Fibroblast of peridontal ligament (primary cell): ENCODE data around the gene RCAN2.
A peak's percentile ranks its signal among the peaks of the same experiment; 100 is the strongest.
"Not testable (repeated sequence)": the region's sequence is repeated elsewhere in the genome, so short reads cannot be mapped to it uniquely, and the experiment has no call there.

Experiments
- DNase-seq: peaks from one replicate; pipeline ENCODE4 v3.0.0-alpha.2; 2010; ENCODE audit errors: extremely low read depth

Gene RCAN2

GRCh38 chr6:46390153-46390876, 100.9 kb downstream of the RCAN2 start:
- no peak for DNase-seq

DNA sequence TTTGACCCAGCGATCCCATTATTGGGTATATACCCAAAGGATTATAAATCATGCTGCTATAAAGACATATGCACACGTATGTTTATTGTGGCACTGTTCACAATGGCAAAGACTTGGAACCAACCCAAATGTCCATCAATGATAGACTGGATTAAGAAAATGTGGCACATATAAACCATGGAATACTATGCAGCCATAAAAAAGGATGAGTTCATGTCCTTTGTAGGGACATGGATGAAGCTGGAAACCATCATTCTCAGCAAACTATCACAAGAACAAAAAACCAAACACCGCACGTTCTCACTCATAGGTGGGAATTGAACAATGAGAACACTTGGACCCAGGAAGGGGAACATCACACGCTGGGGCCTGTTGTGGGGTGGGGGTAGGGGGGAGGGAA, 103.5 kb downstream of the RCAN2 start:
- DNase-seq: not testable (repeated sequence)

- DNase-seq: no peak
Measured at GRCh38 chr6:46381579-46381978, 109.7 kb downstream of the RCAN2 start.

- no peak for DNase-seq
Measured at GRCh38 chr6:46381057-46381456, 110.2 kb downstream of the RCAN2 start.

GRCh38 chr6:46380152-46380807, 111.0 kb downstream of the RCAN2 start:
- no peak for DNase-seq

- DNase-seq: no peak
Measured at GRCh38 chr6:46378882-46379416, 112.3 kb downstream of the RCAN2 start.

GRCh38 chr6:46378161-46378881, 112.9 kb downstream of the RCAN2 start:
- no peak for DNase-seq

DNA sequence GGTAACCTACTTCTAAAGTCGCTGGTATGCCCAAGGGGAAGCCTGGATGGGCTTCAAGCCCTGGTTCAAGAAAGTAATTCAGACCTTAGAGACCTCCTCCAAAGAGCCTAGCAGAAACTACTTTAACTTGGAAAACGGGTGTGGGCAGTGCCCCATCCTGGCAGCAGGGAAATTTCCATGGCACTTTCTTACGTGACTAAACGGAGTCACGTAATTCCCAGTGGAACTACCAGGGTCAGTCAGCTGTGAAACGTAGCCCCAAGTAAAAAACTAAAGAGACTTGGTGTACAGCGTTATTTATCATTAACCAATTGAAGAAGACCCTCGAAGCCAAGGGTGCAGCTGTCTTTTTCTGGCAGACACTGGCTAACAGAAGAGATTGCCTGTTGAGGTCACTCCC, 114.0 kb downstream of the RCAN2 start:
- no peak for DNase-seq

DNA sequence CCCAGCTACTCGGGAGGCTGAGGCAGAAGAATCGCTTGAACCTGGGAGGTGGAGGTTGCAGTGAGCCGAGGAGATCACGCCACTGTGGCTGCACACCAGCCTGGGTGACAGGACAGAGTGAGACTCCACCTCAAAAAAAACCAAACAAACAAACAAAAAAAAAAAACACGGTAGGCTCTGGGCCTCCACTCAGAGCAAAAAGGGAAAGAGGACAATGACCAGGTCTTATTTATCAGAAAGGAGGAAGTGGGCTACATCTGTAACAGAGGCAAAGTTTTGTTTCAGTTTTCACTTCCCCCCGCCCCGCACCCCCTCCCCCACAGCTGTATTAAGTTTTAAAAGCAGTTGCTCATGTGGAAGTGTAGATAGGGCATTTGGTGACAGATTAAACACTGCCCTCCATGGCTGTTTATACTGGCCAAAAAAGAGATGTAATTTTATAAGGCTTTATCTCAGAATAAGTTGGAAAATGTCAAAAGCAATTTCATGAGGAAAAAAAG, 114.6 kb downstream of the RCAN2 start:
- DNase-seq: no peak

- DNase-seq: no peak
Measured at GRCh38 chr6:46370622-46371021, 120.6 kb downstream of the RCAN2 start.

DNA sequence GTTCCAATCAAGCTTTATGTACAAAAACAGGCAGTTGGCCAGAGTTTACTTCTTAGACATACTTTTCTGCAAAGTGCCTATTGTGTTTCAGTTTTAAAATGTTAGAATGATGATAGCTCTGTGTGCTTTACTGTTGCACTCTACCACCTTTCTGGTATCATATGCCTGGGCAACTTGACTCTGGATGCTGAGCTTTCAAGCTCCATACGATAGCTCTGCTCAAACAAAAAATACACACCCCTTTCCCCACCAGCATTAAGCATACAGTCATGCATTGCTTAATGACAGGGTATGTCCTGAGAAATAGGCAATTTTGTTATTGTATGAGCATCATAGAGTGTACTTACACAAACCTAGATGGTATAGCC, 123.1 kb downstream of the RCAN2 start:
- no peak for DNase-seq

- no peak for DNase-seq
Measured at GRCh38 chr6:46367354-46368168, 123.7 kb downstream of the RCAN2 start.

DNA sequence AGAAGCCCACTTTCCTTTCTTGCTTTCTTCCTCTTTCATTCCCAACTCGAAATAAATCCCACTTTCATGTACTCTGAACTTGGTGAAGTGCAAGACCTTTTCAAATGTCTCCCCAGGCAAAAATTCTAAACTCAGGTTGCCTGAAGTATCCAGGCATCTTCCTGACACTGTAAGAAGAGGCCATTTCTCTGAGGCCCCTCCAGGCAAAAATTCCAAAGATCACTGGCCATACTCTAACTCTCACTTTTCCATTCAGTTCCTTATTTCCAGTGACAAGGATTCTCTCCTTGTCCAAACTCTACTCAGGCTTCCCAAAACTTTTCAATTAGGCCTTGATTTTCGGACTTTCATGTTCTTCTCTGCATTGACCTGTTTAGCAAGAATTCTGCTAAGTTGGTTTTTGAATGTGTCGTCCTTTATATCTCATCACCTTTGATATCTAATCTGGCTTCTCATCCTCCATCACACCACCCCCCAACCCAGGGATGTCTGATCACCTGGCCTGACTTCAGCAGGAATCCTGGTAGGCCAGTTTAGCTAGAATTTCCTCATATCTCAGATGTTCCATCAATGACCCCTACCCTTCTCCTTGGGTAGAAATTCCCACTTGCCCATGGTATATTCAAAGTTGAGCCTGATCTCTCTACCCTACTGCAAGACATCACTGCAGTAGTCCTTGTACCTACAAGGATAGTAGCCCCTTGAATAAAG, 124.9 kb downstream of the RCAN2 start:
- no peak for DNase-seq

- DNase-seq: peak; percentile 13
Measured at GRCh38 chr6:46357591-46357990, 133.7 kb downstream of the RCAN2 start.

DNA sequence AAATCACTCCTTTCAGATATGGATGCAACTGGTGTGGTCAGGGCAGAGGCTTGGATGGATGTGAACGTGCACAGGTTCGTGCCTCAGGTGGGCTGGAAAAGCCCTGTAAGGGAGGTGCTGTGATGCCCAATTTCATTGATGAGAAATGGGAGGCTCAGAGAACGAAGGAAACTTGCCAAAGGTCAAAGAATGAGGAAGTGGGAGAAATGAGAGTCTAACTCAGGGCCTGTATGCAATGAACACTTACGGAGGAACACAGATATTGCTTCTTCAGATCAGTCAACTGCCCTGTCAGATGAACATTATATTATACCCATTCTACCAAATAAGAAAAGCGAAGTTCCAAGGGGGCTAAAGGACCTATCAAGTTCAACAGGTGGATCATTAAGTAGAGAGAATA, 134.7 kb downstream of the RCAN2 start:
- no peak for DNase-seq

GRCh38 chr6:46353528-46353927, 137.7 kb downstream of the RCAN2 start:
- no peak for DNase-seq

DNA sequence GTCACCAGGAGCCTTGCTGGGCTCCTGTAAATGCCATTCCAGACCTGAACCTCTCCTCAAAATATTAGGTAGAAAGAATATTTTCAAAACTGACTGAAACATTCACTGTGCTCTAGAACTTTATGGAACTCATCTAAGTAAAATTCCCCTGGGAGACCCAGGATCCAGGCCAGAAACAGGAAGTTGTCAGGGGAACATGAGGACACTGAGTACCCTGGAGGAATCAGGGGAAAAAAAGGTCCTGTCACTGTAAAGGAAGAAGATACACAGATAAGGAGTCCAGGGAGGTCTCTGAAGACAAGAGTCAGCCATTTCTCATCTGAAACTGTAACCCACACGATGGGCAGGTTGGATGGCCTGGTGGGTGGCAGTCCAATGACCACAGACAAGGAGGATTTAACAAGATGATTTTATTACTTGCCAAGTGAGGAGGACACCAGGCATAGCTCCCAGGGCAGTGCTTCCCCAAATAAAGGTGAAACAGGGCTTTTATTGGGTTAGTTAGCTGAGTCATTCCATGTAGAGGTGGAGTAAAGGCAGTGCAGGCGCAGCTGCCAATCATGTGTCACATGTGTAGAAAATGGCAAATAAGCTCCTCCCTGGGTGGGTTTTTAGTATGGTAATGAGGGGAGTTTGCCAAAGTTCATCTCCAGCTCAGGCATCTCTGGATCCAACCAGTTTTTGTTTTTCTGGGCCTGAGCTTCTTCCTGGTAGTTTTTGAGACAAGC, 138.5 kb downstream of the RCAN2 start:
- DNase-seq: no peak

DNA sequence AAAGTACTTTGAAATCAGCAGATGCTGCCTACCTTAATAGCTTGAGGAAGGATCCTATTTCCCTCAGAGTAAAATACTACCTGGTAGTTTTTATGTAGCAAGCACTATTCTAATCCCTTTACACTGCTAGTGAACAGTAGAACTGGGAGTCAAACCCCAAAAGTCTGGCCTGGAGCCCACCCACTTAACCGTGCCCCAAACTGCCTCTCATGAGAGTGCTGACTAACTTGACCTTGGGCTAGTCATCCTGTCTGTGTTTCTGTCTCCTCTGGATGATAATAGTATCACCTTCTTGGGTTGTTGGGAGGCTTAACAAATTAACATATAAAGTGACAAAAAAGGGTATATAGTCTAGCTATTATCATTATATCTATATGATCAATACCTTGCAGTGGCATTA, 140.5 kb downstream of the RCAN2 start:
- no peak for DNase-seq

DNA sequence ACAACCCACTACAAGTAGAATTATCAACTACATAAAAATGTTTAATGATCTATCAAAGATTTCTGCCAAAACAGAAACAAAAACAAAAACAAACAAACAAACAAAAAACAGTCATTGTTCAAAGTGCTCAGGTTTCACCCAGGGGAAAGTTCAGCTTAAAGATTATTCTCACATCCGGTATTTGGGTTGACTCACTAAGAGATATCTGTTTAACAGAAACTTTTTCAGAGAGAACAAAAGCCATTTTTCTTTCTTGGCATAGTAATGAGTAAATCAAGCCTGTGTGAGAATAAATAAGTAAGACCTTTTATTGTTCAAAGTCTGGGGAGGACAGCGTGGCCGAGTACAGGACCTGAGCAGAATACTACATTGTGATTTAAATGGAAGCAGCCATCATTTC, 143.6 kb downstream of the RCAN2 start:
- DNase-seq: no peak

GRCh38 chr6:46340246-46340645, 151.0 kb downstream of the RCAN2 start:
- DNase-seq: no peak
